Trophoblast cell (in vitro differentiated cells and primary cell): Measurements from ENCODE around the gene HIPK1.

Source experiments
- DNase-seq, 2 donors: peaks; one replicate each; pipeline ENCODE4 v3.0.0-alpha.2; 2016
- H2AFZ ChIP-seq: 2 replicates; pipeline ENCODE4 v1.6.1; 2013; ENCODE audit warnings: low read length, moderate library complexity, mild to moderate bottlenecking; ENCODE audit not compliant: insufficient read depth, poor library complexity
- H2AK5ac ChIP-seq: 2 replicates; pipeline ENCODE4 v1.6.1; 2013; ENCODE audit warnings: mild to moderate bottlenecking, low read length
- H2BK120ac ChIP-seq: 2 replicates; pipeline ENCODE4 v1.6.1; 2013; ENCODE audit warnings: low read length, mild to moderate bottlenecking, moderate library complexity; ENCODE audit not compliant: insufficient read depth, poor library complexity
- H2BK12ac ChIP-seq: 2 replicates; pipeline ENCODE4 v1.6.1; 2013; ENCODE audit warnings: mild to moderate bottlenecking, low read length, moderate library complexity
- H2BK5ac ChIP-seq: 2 replicates; pipeline ENCODE4 v1.6.1; 2013; ENCODE audit warnings: low read length, low read depth, moderate library complexity, mild to moderate bottlenecking; ENCODE audit not compliant: poor library complexity
- H3K14ac ChIP-seq: 2 replicates; pipeline ENCODE4 v1.6.1; 2013; ENCODE audit warnings: mild to moderate bottlenecking, low read length
- H3K18ac ChIP-seq: 2 replicates; pipeline ENCODE4 v1.6.1; 2013; ENCODE audit warnings: mild to moderate bottlenecking, low read length
- H3K23ac ChIP-seq: 2 replicates; pipeline ENCODE4 v1.6.1; 2013; ENCODE audit warnings: low read length
- H3K27ac ChIP-seq: 2 replicates; pipeline ENCODE4 v1.5.1; 2013; ENCODE audit warnings: low read depth, mild to moderate bottlenecking, inconsistent platforms, low read length, moderate library complexity
- H3K27me3 ChIP-seq: 2 replicates; pipeline ENCODE4 v1.6.1; 2013; ENCODE audit warnings: inconsistent platforms, mild to moderate bottlenecking, low read length, moderate library complexity; ENCODE audit not compliant: insufficient read depth
- H3K36me3 ChIP-seq, 2 experiments: 1 replicate in 1 of 2; 2 replicates in 1 of 2; pipeline ENCODE4 v1.6.1; 2013; ENCODE audit warnings: low read length in 2 of 2, mild to moderate bottlenecking in 2 of 2, moderate library complexity in 1 of 2; ENCODE audit not compliant: insufficient read depth in 2 of 2, control insufficient read depth in 1 of 2
- H3K4ac ChIP-seq: 2 replicates; pipeline ENCODE4 v1.6.1; 2013; ENCODE audit warnings: low read depth, mild to moderate bottlenecking, low read length, moderate library complexity
- H3K4me1 ChIP-seq, 2 experiments: 1 replicate in 1 of 2; 2 replicates in 1 of 2; pipeline ENCODE4 v1.6.1; 2013; ENCODE audit warnings: low read length in 2 of 2, mild to moderate bottlenecking in 2 of 2, moderate library complexity in 1 of 2; ENCODE audit not compliant: insufficient read depth in 2 of 2, control insufficient read depth in 1 of 2
- H3K4me2 ChIP-seq: 2 replicates; pipeline ENCODE4 v1.6.1; 2013; ENCODE audit warnings: inconsistent platforms, mild to moderate bottlenecking, low read length, moderate library complexity
- H3K4me3 ChIP-seq: 2 replicates; pipeline ENCODE4 v1.5.1; 2013; ENCODE audit warnings: mild to moderate bottlenecking, low read depth, low read length, inconsistent platforms
- H3K79me1 ChIP-seq: one replicate; pipeline ENCODE4 v1.6.1; 2013; ENCODE audit warnings: low read length
- H3K79me2 ChIP-seq: 2 replicates; pipeline ENCODE4 v1.6.1; 2013; ENCODE audit warnings: low read length, mild to moderate bottlenecking; ENCODE audit not compliant: control insufficient read depth, insufficient read depth, poor library complexity
- H3K9ac ChIP-seq: 2 replicates; pipeline ENCODE4 v1.6.1; 2013; ENCODE audit warnings: mild to moderate bottlenecking, low read length
- H3K9me3 ChIP-seq: 2 replicates; pipeline ENCODE4 v1.6.1; 2013; ENCODE audit warnings: low read depth, mild to moderate bottlenecking, control low read depth, inconsistent platforms, low read length; ENCODE audit not compliant: insufficient read depth
- H4K12ac ChIP-seq: 2 replicates; pipeline ENCODE4 v1.6.1; 2013; ENCODE audit warnings: low read depth, mild to moderate bottlenecking, low read length, moderate library complexity
- H4K8ac ChIP-seq: 2 replicates; pipeline ENCODE4 v1.6.1; 2013; ENCODE audit warnings: low read depth, mild to moderate bottlenecking, low read length, moderate library complexity
- H4K91ac ChIP-seq: one replicate; pipeline ENCODE4 v1.6.1; 2013; ENCODE audit warnings: low read depth, mild to moderate bottlenecking, low read length, moderate library complexity
- WGBS: extraction: QIAGEN DNeasy Blood & Tissue Kit; methylation state at CpG from one replicate; pipeline ENCODE4 v1.1.7; 2013; ENCODE audit warnings: missing lambda C conversion rate; ENCODE audit not compliant: insufficient read length, insufficient coverage; ENCODE audit errors: extremely low coverage; 5-methylcytosine and 5-hydroxymethylcytosine counted together

The HIPK1 gene

DNA sequence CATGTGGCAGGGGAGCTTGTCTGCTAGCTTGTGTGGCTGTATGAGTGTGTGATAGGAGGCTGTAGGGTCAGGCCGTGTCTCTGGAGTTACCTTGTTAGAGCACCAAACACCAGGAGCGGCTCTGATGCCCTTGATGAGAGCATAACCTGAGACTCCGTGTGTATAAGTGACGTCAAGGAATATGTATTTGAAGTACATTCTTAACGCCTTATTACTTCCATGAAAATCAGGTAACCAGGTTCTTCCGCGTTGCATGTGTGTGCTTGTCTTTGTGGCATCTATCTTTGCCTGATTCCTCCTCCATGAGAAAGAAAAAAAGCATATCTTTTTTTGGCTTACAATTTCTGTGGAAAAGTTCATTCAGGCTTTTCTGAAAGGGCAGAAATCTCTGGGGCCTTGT, 54.7 kb downstream of the HIPK1 start:
- peak overlapping the region; percentile 28 for H2BK120ac ChIP-seq
- H4K12ac ChIP-seq = no peak overlapping the region
- peaks cover 3 to 4% of the 10 kb centered on the region in 2 experiments for H3K36me3 ChIP-seq
- H3K79me2 ChIP-seq = peaks cover 24% of the 10 kb centered on the region
- peak overlapping the region; percentile 42 for H2AFZ ChIP-seq
- peak overlapping the region; percentile 3 for H3K4ac ChIP-seq
- no peak overlapping the region for H3K23ac ChIP-seq
- peak overlapping the region; percentile 84 for H2AK5ac ChIP-seq
- no CpG with 5 or more reads among the region's 7 CpGs for WGBS
- H3K4me2 ChIP-seq = no peak overlapping the region
- no peaks in the 10 kb centered on the region for H3K27me3 ChIP-seq
- peak overlapping the region; percentile 67 for H4K8ac ChIP-seq
- peak overlapping the region; percentile 47 for H3K14ac ChIP-seq
- H3K9me3 ChIP-seq = peaks cover 8% of the 10 kb centered on the region
- no peak overlapping the region for H3K4me3 ChIP-seq
- peaks cover 37% of the 10 kb centered on the region for H3K79me1 ChIP-seq
- H2BK12ac ChIP-seq = peak overlapping the region; percentile 70
- H2BK5ac ChIP-seq = peak overlapping the region; percentile 24
- H3K18ac ChIP-seq = peak overlapping the region; percentile 44
- peaks cover 37 to 40% of the 10 kb centered on the region in 2 experiments for H3K4me1 ChIP-seq
- H3K27ac ChIP-seq = no peak overlapping the region
- DNase-seq = no peak
- peak overlapping the region; percentile 86 for H4K91ac ChIP-seq
- H3K9ac ChIP-seq = no peak overlapping the region

DNA sequence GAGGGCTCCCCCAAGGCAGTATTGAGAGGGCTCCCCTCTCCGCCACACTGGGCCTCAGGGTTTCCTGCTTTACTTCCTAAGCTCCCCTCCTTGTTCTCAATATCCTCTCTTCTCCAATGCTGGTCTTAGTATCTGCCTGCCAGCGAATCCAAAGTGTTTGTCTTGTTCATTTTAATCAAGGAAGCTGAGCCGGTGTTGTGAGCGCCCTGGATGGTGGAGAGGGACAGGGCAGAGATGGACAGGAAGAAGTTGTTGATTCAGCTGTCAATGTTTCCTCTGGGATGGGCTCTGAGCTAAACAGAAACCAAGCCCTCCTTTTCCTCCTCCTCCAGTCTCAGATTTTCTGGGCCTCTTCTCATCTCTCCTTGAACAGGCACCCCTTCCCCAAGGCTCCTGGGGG, 55.6 kb downstream of the HIPK1 start:
- H4K8ac ChIP-seq = no peak overlapping the region
- peaks cover 3 to 4% of the 10 kb centered on the region in 2 experiments for H3K36me3 ChIP-seq
- H3K23ac ChIP-seq = no peak overlapping the region
- peaks cover 30% of the 10 kb centered on the region for H3K79me1 ChIP-seq
- peaks cover 12% of the 10 kb centered on the region for H3K9me3 ChIP-seq
- no peak overlapping the region for H3K4me3 ChIP-seq
- H3K27me3 ChIP-seq = no peaks in the 10 kb centered on the region
- H4K12ac ChIP-seq = no peak overlapping the region
- H2AK5ac ChIP-seq = no peak overlapping the region
- peak overlapping the region; percentile 45 for H2BK12ac ChIP-seq
- no peak overlapping the region for H3K14ac ChIP-seq
- DNase-seq = no peak
- peak overlapping the region; percentile 45 for H4K91ac ChIP-seq
- no peak overlapping the region for H3K27ac ChIP-seq
- peak overlapping the region; percentile 24 for H2BK120ac ChIP-seq
- no CpG with 5 or more reads among the region's 4 CpGs for WGBS
- H3K9ac ChIP-seq = no peak overlapping the region
- H3K18ac ChIP-seq = no peak overlapping the region
- no peak overlapping the region for H3K4me2 ChIP-seq
- peaks cover 22% of the 10 kb centered on the region for H3K79me2 ChIP-seq
- no peak overlapping the region for H3K4ac ChIP-seq
- H2AFZ ChIP-seq = no peak overlapping the region
- H3K4me1 ChIP-seq = peaks cover 35 to 37% of the 10 kb centered on the region in 2 experiments
- no peak overlapping the region for H2BK5ac ChIP-seq

- no peaks in the 10 kb centered on the region for H3K36me3 ChIP-seq
- no peak overlapping the region for H2AFZ ChIP-seq
- peaks cover 17 to 18% of the 10 kb centered on the region in 2 experiments for H3K4me1 ChIP-seq
- H3K9me3 ChIP-seq = peaks cover 12% of the 10 kb centered on the region
- H3K79me2 ChIP-seq = peaks cover 8% of the 10 kb centered on the region
- no CpG with 5 or more reads among the region's 6 CpGs for WGBS
- H2BK5ac ChIP-seq = no peak overlapping the region
- DNase-seq = no peak
- H4K91ac ChIP-seq = no peak overlapping the region
- no peak overlapping the region for H3K4ac ChIP-seq
- no peak overlapping the region for H4K8ac ChIP-seq
- no peak overlapping the region for H3K4me2 ChIP-seq
- no peak overlapping the region for H3K4me3 ChIP-seq
- H3K9ac ChIP-seq = no peak overlapping the region
- peaks cover 16% of the 10 kb centered on the region for H3K79me1 ChIP-seq
- H2BK12ac ChIP-seq = no peak overlapping the region
- H4K12ac ChIP-seq = no peak overlapping the region
- H3K14ac ChIP-seq = no peak overlapping the region
- H3K18ac ChIP-seq = no peak overlapping the region
- no peak overlapping the region for H3K23ac ChIP-seq
- no peak overlapping the region for H3K27ac ChIP-seq
- H2BK120ac ChIP-seq = no peak overlapping the region
- H2AK5ac ChIP-seq = no peak overlapping the region
- H3K27me3 ChIP-seq = no peaks in the 10 kb centered on the region
Observed at GRCh38 chr1:113986802-113987201, 57.7 kb downstream of the HIPK1 start.

DNA sequence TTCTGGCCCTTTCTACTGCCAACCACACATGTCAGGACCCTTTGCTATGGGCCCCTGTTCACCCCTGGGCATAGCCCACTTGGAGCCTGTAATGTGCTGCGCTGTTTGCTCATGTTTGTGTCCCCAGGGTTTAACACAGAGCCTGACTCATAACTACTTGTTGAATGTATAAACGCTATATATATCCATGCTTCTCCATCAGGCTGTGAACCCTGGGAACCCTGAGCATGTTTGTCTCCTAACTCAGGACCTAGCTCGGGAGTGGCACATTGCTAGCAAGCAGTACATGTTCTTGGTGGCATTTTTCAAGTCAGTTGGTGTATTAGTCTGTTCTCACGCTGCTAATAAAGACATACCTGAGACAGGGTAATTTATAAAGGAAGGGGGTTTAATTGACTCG, 58.1 kb downstream of the HIPK1 start:
- H2BK120ac ChIP-seq = no peak overlapping the region
- peaks cover 13 to 14% of the 10 kb centered on the region in 2 experiments for H3K4me1 ChIP-seq
- H2BK12ac ChIP-seq = no peak overlapping the region
- no peak overlapping the region for H3K4me3 ChIP-seq
- no peak for DNase-seq
- H3K9me3 ChIP-seq = peaks cover 12% of the 10 kb centered on the region
- H2AK5ac ChIP-seq = no peak overlapping the region
- H3K23ac ChIP-seq = no peak overlapping the region
- H2AFZ ChIP-seq = no peak overlapping the region
- H3K14ac ChIP-seq = no peak overlapping the region
- H3K18ac ChIP-seq = no peak overlapping the region
- no peak overlapping the region for H4K12ac ChIP-seq
- H3K79me1 ChIP-seq = peaks cover 11% of the 10 kb centered on the region
- no peaks in the 10 kb centered on the region for H3K27me3 ChIP-seq
- no peak overlapping the region for H3K4ac ChIP-seq
- no peak overlapping the region for H2BK5ac ChIP-seq
- no peaks in the 10 kb centered on the region for H3K36me3 ChIP-seq
- no CpG with 5 or more reads among the region's 5 CpGs for WGBS
- peaks cover 6% of the 10 kb centered on the region for H3K79me2 ChIP-seq
- H3K4me2 ChIP-seq = no peak overlapping the region
- H3K9ac ChIP-seq = no peak overlapping the region
- no peak overlapping the region for H3K27ac ChIP-seq
- no peak overlapping the region for H4K8ac ChIP-seq
- no peak overlapping the region for H4K91ac ChIP-seq
